Natural killer cell (primary cell): ENCODE results near the gene FN3KRP. TPM values are rescaled to one million over a fixed set of nuclear protein-coding genes. Genes with fewer than 3 reads are reported as not detected.

Experiments
- ATAC-seq, 3 donors: fragments of 150-1000 bp in 2 of 3; fragments of 200-7000 bp in 1 of 3; cut with Tn5 transposase; 1 replicate in 1 of 3; 2 replicates in 2 of 3; pipeline ENCODE4 v1.10.0; 2021; ENCODE audit warnings: mild to moderate bottlenecking in 2 of 3, moderate library complexity in 2 of 3
- DNase-seq, 2 donors: peaks; one replicate each; pipeline versions ENCODE4 v3.0.0 to v3.0.0-alpha.2; 2013 to 2021; ENCODE audit warnings: mixed read lengths in 1 of 2
- H3K27ac ChIP-seq: one replicate; pipeline ENCODE4 v1.5.1; 2013; ENCODE audit warnings: mild to moderate bottlenecking, low read length
- H3K27me3 ChIP-seq: one replicate; pipeline ENCODE4 v1.6.1; 2013; ENCODE audit warnings: low read length; ENCODE audit not compliant: control insufficient read depth, insufficient read depth
- H3K36me3 ChIP-seq: one replicate; pipeline ENCODE4 v1.6.1; 2013; ENCODE audit warnings: low read length; ENCODE audit not compliant: control insufficient read depth, insufficient read depth
- H3K4me1 ChIP-seq: one replicate; pipeline ENCODE4 v1.6.1; 2013; ENCODE audit warnings: low read length; ENCODE audit not compliant: control insufficient read depth, insufficient read depth
- H3K4me3 ChIP-seq: one replicate; pipeline ENCODE4 v1.5.1; 2013; ENCODE audit warnings: low read length
- H3K9me3 ChIP-seq: one replicate; pipeline ENCODE4 v1.6.1; 2013; ENCODE audit warnings: low read length; ENCODE audit not compliant: control insufficient read depth, insufficient read depth
- H3K27ac Mint-ChIP-seq, 2 donors: one replicate each; pipeline ENCODE4 v1.8.0; 2022; ENCODE audit warnings: mild to moderate bottlenecking in 2 of 2, mixed read lengths in 2 of 2, moderate library complexity in 1 of 2
- H3K27me3 Mint-ChIP-seq, 2 donors: one replicate each; pipeline ENCODE4 v1.8.0; 2022; ENCODE audit warnings: low read depth in 2 of 2, mixed read lengths in 2 of 2
- H3K36me3 Mint-ChIP-seq: one replicate; pipeline ENCODE4 v1.8.0; 2022; ENCODE audit warnings: mixed read lengths
- H3K4me1 Mint-ChIP-seq, 2 donors: one replicate each; pipeline ENCODE4 v1.8.0; 2022; ENCODE audit warnings: mixed read lengths in 2 of 2
- H3K4me3 Mint-ChIP-seq: one replicate; pipeline ENCODE4 v1.8.0; 2022; ENCODE audit warnings: mild to moderate bottlenecking, moderate library complexity, mixed read lengths
- H3K9me3 Mint-ChIP-seq, 2 donors: one replicate each; pipeline ENCODE4 v1.8.0; 2022; ENCODE audit warnings: mixed read lengths in 2 of 2
- CTCF ChIP-seq: fragments of 200-600 bp; IDR thresholded peaks from one replicate; pipeline ENCODE4 v1.8.0; 2022; ENCODE audit warnings: antibody characterized with exemption
- whole genome bisulfite sequencing: methylation state at CpG from one replicate; pipeline ENCODE4 v1.1.7; 2013; ENCODE audit warnings: missing lambda C conversion rate; ENCODE audit not compliant: insufficient coverage; 5-methylcytosine and 5-hydroxymethylcytosine counted together
- intact Hi-C: fragments of 100-400 bp; cut with micrococcal nuclease; formaldehyde crosslinking; loops from one replicate; pipeline ENCODE4 v1.14.2; 2022
- total RNA-seq, 4 donors: library from RNA; stranded (reverse); fragments of 120-200 nt in 1 of 4; gene quantifications; one replicate each; pipeline versions ENCODE4 v1.2.3 to v1.2.4, GENCODE V29; 2013 to 2022

FN3KRP gene
- total RNA-seq, 3 donors from 2014 or later (not counting 1 experiment from before 2014, with no cell fraction given), result 29.4 to 42.3 (median 32.0) TPM

- no peak overlapping the region for H3K4me3 Mint-ChIP-seq
- no peaks in the 10 kb centered on the region for H3K4me1 ChIP-seq
- H3K27me3 Mint-ChIP-seq, result no peaks in the 10 kb centered on the region
- H3K36me3 Mint-ChIP-seq, result no peaks in the 10 kb centered on the region
- H3K27ac ChIP-seq, result no peak overlapping the region
- no peaks in the 10 kb centered on the region for H3K4me1 Mint-ChIP-seq
- H3K9me3 ChIP-seq, result no peaks in the 10 kb centered on the region
- H3K9me3 Mint-ChIP-seq, result no peaks in the 10 kb centered on the region
- DNase-seq (no peak), ATAC-seq (no peak)
- TF ChIP-seq CTCF, result no peak
- intact Hi-C loops, result no loop called here
- H3K27ac Mint-ChIP-seq, result no peak overlapping the region
- H3K4me3 ChIP-seq, result no peak overlapping the region
- 90% methylated on average over 18 of the region's 18 CpGs for WGBS
- H3K36me3 ChIP-seq, result no peaks in the 10 kb centered on the region
- H3K27me3 ChIP-seq, result no peaks in the 10 kb centered on the region
Measured at GRCh38 chr17:82705756-82706155, 10.8 kb upstream of the FN3KRP start.

GRCh38 chr17:82709024-82709675, 7.4 kb upstream of the FN3KRP start:
- no peak overlapping the region for H3K4me3 Mint-ChIP-seq
- H3K4me3 ChIP-seq, result no peak overlapping the region
- no peak overlapping the region for H3K27ac ChIP-seq
- 75% methylated on average over 2 of the region's 9 CpGs for WGBS
- ATAC-seq (no peak), DNase-seq (no peak)
- H3K36me3 ChIP-seq, result no peaks in the 10 kb centered on the region
- no peaks in the 10 kb centered on the region for H3K27me3 ChIP-seq
- H3K27ac Mint-ChIP-seq, result no peak overlapping the region
- intact Hi-C loops, result no loop called here
- no peaks in the 10 kb centered on the region for H3K9me3 ChIP-seq
- TF ChIP-seq CTCF, result no peak
- H3K4me1 ChIP-seq, result no peaks in the 10 kb centered on the region
- no peaks in the 10 kb centered on the region for H3K36me3 Mint-ChIP-seq
- H3K9me3 Mint-ChIP-seq, result no peaks in the 10 kb centered on the region
- H3K4me1 Mint-ChIP-seq, result peaks cover 5 to 6% of the 10 kb centered on the region in 2 donors
- H3K27me3 Mint-ChIP-seq, result no peaks in the 10 kb centered on the region

- Histone ChIP-seq H3K27me3 (no peaks in the 10 kb centered on the region), H3K4me3 (no peak overlapping the region), H3K9me3 (no peaks in the 10 kb centered on the region), H3K27ac (no peak overlapping the region), H3K4me1 (no peaks in the 10 kb centered on the region), H3K36me3 (no peaks in the 10 kb centered on the region)
- intact Hi-C loops, result no loop called here
- no peak for TF ChIP-seq CTCF
- Mint-ChIP-seq H3K27me3 (no peaks in the 10 kb centered on the region), H3K36me3 (no peaks in the 10 kb centered on the region), H3K27ac (no peak overlapping the region), H3K9me3 (no peaks in the 10 kb centered on the region), H3K4me3 (no peak overlapping the region), H3K4me1 (peaks cover 5 to 6% of the 10 kb centered on the region in 2 donors)
- ATAC-seq (no peak), DNase-seq (no peak)
- WGBS, result 89% methylated on average over 25 of the region's 25 CpGs
Measured at GRCh38 chr17:82709676-82710498, 6.6 kb upstream of the FN3KRP start.
